ENCODE data around the gene DMRTC2. TPM values are rescaled to one million over a fixed set of nuclear protein-coding genes. Genes with fewer than 3 reads are reported as not detected.

The DMRTC2 gene
- total and polyA plus RNA-seq, 2 donors (not counting 1 experiment from before 2014, with no cell fraction given) = not detected

GRCh38 chr19:41883463-41883820 is 38.6 kb downstream of the DMRTC2 start:
- H3K9ac ChIP-seq (ENCODE audit: low read length) = peak overlapping the region; percentile 94
- peaks cover 0 to 40% of the 10 kb centered on the region in 2 experiments for H3K36me3 ChIP-seq (replicated peaks in 1 of 2; ENCODE audit: control extremely low read depth in 1 of 2, control insufficient read depth in 1 of 2, extremely low read depth in 1 of 2, insufficient read depth in 2 of 2, low read length in 1 of 2)
- H3K4me2 ChIP-seq (replicated peaks; ENCODE audit: low read depth, low read length, poor library complexity, severe bottlenecking) = peak overlapping the region; percentile 87
- DNase-seq (no peak), ATAC-seq (ENCODE audit: low read depth) (peak; percentile 0)
- H3K4me3 ChIP-seq (ENCODE audit: control extremely low read depth in 1 of 5, extremely low read depth in 1 of 5, insufficient read depth in 1 of 5, low read depth in 2 of 5, low read length in 4 of 5) = peak overlapping the region; percentile 83 to 100 (median 97)
- no peaks in the 10 kb centered on the region for H3K9me3 ChIP-seq (ENCODE audit: control extremely low read depth in 1 of 3, control insufficient read depth in 2 of 3, insufficient read depth in 1 of 3, low read length in 2 of 3)
- peaks cover 74 to 83% of the 10 kb centered on the region in 2 donors for H3K4me1 ChIP-seq (ENCODE audit: control insufficient read depth in 2 of 2, insufficient read depth in 2 of 2, low read length in 2 of 2)
- ChIA-PET CTCF (interaction anchor here (0.5 to 7.3 kb wide), 7 partner anchors 9 to 152 kb away, joined by 3 to 180 read pairs (median 5); partner anchors contain the start of genes CD79A and RPS19), POLR2A (interaction anchor here (0.6 to 4.3 kb wide), 11 partner anchors 11 to 74 kb away, joined by 3 to 85 read pairs (median 5); partner anchors contain the start of genes ERFL and RPS19)
- H3K4me3 Mint-ChIP-seq = peak overlapping the region; percentile 93
- H3K79me2 ChIP-seq (ENCODE audit: control insufficient read depth, insufficient read depth, low read length) = peaks cover 89% of the 10 kb centered on the region
- H3K27me3 ChIP-seq (replicated peaks in 1 of 4; ENCODE audit: control extremely low read depth in 1 of 4, control insufficient read depth in 3 of 4, insufficient read depth in 4 of 4, low read length in 3 of 4) = no peaks in the 10 kb centered on the region
- peaks cover 78% of the 10 kb centered on the region for H3K4me1 Mint-ChIP-seq
- no peaks in the 10 kb centered on the region for H3K27me3 Mint-ChIP-seq
- peaks cover 74% of the 10 kb centered on the region for H4K20me1 ChIP-seq (ENCODE audit: control insufficient read depth, insufficient read depth, low read length, poor library complexity, severe bottlenecking)
- intact Hi-C loops (cut with micrococcal nuclease) = loop anchor here (5.0 kb wide), 1 partner anchor 194 kb away; the partner anchor contains the start of gene ZNF574
- no peaks in the 10 kb centered on the region for H3K9me3 Mint-ChIP-seq (ENCODE audit: insufficient read depth)
- 0% methylated on average over 10 of the region's 23 CpGs for WGBS (ENCODE audit: insufficient coverage)
- peak overlapping the region; percentile 61 for H2AFZ ChIP-seq (ENCODE audit: insufficient read depth, low read depth, low read length, poor library complexity, severe bottlenecking)
- peak overlapping the region; percentile 98 for H3K27ac Mint-ChIP-seq
- TF ChIP-seq CTCF (IDR thresholded peaks at IDR 0.05) (no peak), EZH2 (IDR thresholded peaks at IDR 0.05; ENCODE audit: borderline replicate concordance, insufficient read depth, low read depth, low read length, poor library complexity, severe bottlenecking) (no peak)
- peak overlapping the region; percentile 72 to 87 for H3K27ac ChIP-seq (ENCODE audit: low read length in 2 of 2)
